ENCODE measurements around the gene TEC.
A peak's percentile ranks its signal among the peaks of the same experiment; 100 is the strongest.

Gene TEC

GRCh38 chr4:48270523-48270897 is 872 bp upstream of the TEC start:
- Histone ChIP-seq H3K4me1 (ENCODE audit: low read depth, poor library complexity, severe bottlenecking) (peaks cover 12% of the 10 kb centered on the region), H3K9ac (peak overlapping the region; percentile 59; the same call in 1 of the 2 replicates), H3K79me2 (ENCODE audit: insufficient read depth, low read depth) (no peaks in the 10 kb centered on the region), H3K36me3 (ENCODE audit: insufficient read depth) (no peaks in the 10 kb centered on the region), H3K4me3 (IDR thresholded peaks at IDR 0.05; ENCODE audit: insufficient read depth, low read depth, low read length) (peak overlapping the region; percentile 79), H3K27ac (no peak overlapping the region), H2AFZ (ENCODE audit: low read depth) (peak overlapping the region; percentile 99), H3K27me3 (ENCODE audit: insufficient read depth, low read depth) (no peaks in the 10 kb centered on the region), H3K4me2 (peak overlapping the region; percentile 92), H4K20me1 (ENCODE audit: insufficient read depth) (no peaks in the 10 kb centered on the region)
- no peak for TF ChIP-seq CTCF (conservative IDR thresholded peaks at IDR 0.05; ENCODE audit: low read depth, low read length)

GRCh38 chr4:48269861-48270522 is 354 bp upstream of the TEC start:
- H3K79me2 ChIP-seq (ENCODE audit: insufficient read depth, low read depth), result no peaks in the 10 kb centered on the region
- no peaks in the 10 kb centered on the region for H4K20me1 ChIP-seq (ENCODE audit: insufficient read depth)
- TF ChIP-seq CTCF (conservative IDR thresholded peaks at IDR 0.05; ENCODE audit: low read depth, low read length), result no peak
- H3K27ac ChIP-seq, result no peak overlapping the region; the same call in 1 of the 2 replicates
- peak overlapping the region; percentile 92 for H3K4me2 ChIP-seq
- H2AFZ ChIP-seq (ENCODE audit: low read depth), result peak overlapping the region; percentile 99
- H3K9ac ChIP-seq, result peak overlapping the region; percentile 59; the same call in 1 of the 2 replicates
- H3K4me1 ChIP-seq (ENCODE audit: low read depth, poor library complexity, severe bottlenecking), result peaks cover 12% of the 10 kb centered on the region
- no peaks in the 10 kb centered on the region for H3K27me3 ChIP-seq (ENCODE audit: insufficient read depth, low read depth)
- no peaks in the 10 kb centered on the region for H3K36me3 ChIP-seq (ENCODE audit: insufficient read depth)
- H3K4me3 ChIP-seq (IDR thresholded peaks at IDR 0.05; ENCODE audit: insufficient read depth, low read depth, low read length), result peak overlapping the region; percentile 79

GRCh38 chr4:48267574-48267973 is 2.1 kb downstream of the TEC start:
- no peak overlapping the region for H3K27ac ChIP-seq
- no peaks in the 10 kb centered on the region for H3K36me3 ChIP-seq (ENCODE audit: insufficient read depth)
- H3K4me1 ChIP-seq (ENCODE audit: low read depth, poor library complexity, severe bottlenecking), result peaks cover 12% of the 10 kb centered on the region
- TF ChIP-seq CTCF (conservative IDR thresholded peaks at IDR 0.05; ENCODE audit: low read depth, low read length), result no peak
- no peak overlapping the region for H3K4me3 ChIP-seq (IDR thresholded peaks at IDR 0.05; ENCODE audit: insufficient read depth, low read depth, low read length)
- no peaks in the 10 kb centered on the region for H3K79me2 ChIP-seq (ENCODE audit: insufficient read depth, low read depth)
- H2AFZ ChIP-seq (ENCODE audit: low read depth), result no peak overlapping the region
- no peaks in the 10 kb centered on the region for H3K27me3 ChIP-seq (ENCODE audit: insufficient read depth, low read depth)
- H3K9ac ChIP-seq, result no peak overlapping the region
- H4K20me1 ChIP-seq (ENCODE audit: insufficient read depth), result no peaks in the 10 kb centered on the region
- no peak overlapping the region for H3K4me2 ChIP-seq

GRCh38 chr4:48266781-48267180 is 2.9 kb downstream of the TEC start:
- Histone ChIP-seq H3K4me2 (no peak overlapping the region), H3K79me2 (ENCODE audit: insufficient read depth, low read depth) (no peaks in the 10 kb centered on the region), H4K20me1 (ENCODE audit: insufficient read depth) (no peaks in the 10 kb centered on the region), H3K27ac (no peak overlapping the region), H3K9ac (no peak overlapping the region), H3K36me3 (ENCODE audit: insufficient read depth) (no peaks in the 10 kb centered on the region), H3K4me3 (IDR thresholded peaks at IDR 0.05; ENCODE audit: insufficient read depth, low read depth, low read length) (no peak overlapping the region), H3K4me1 (ENCODE audit: low read depth, poor library complexity, severe bottlenecking) (peaks cover 13% of the 10 kb centered on the region), H2AFZ (ENCODE audit: low read depth) (no peak overlapping the region), H3K27me3 (ENCODE audit: insufficient read depth, low read depth) (no peaks in the 10 kb centered on the region)
- no peak for TF ChIP-seq CTCF (conservative IDR thresholded peaks at IDR 0.05; ENCODE audit: low read depth, low read length)
